Trophoblast cell (in vitro differentiated cells and primary cell): ENCODE results near the gene KCNH4.

Source experiments
- DNase-seq, 2 donors: peaks; one replicate each; pipeline ENCODE4 v3.0.0-alpha.2; 2016
- H2AFZ ChIP-seq: 2 replicates; pipeline ENCODE4 v1.6.1; 2013; ENCODE audit warnings: low read length, moderate library complexity, mild to moderate bottlenecking; ENCODE audit not compliant: insufficient read depth, poor library complexity
- H2AK5ac ChIP-seq: 2 replicates; pipeline ENCODE4 v1.6.1; 2013; ENCODE audit warnings: mild to moderate bottlenecking, low read length
- H2BK120ac ChIP-seq: 2 replicates; pipeline ENCODE4 v1.6.1; 2013; ENCODE audit warnings: low read length, mild to moderate bottlenecking, moderate library complexity; ENCODE audit not compliant: insufficient read depth, poor library complexity
- H2BK12ac ChIP-seq: 2 replicates; pipeline ENCODE4 v1.6.1; 2013; ENCODE audit warnings: mild to moderate bottlenecking, low read length, moderate library complexity
- H2BK5ac ChIP-seq: 2 replicates; pipeline ENCODE4 v1.6.1; 2013; ENCODE audit warnings: low read length, low read depth, moderate library complexity, mild to moderate bottlenecking; ENCODE audit not compliant: poor library complexity
- H3K14ac ChIP-seq: 2 replicates; pipeline ENCODE4 v1.6.1; 2013; ENCODE audit warnings: mild to moderate bottlenecking, low read length
- H3K18ac ChIP-seq: 2 replicates; pipeline ENCODE4 v1.6.1; 2013; ENCODE audit warnings: mild to moderate bottlenecking, low read length
- H3K23ac ChIP-seq: 2 replicates; pipeline ENCODE4 v1.6.1; 2013; ENCODE audit warnings: low read length
- H3K27ac ChIP-seq: 2 replicates; pipeline ENCODE4 v1.5.1; 2013; ENCODE audit warnings: low read depth, mild to moderate bottlenecking, inconsistent platforms, low read length, moderate library complexity
- H3K27me3 ChIP-seq: 2 replicates; pipeline ENCODE4 v1.6.1; 2013; ENCODE audit warnings: inconsistent platforms, mild to moderate bottlenecking, low read length, moderate library complexity; ENCODE audit not compliant: insufficient read depth
- H3K36me3 ChIP-seq, 2 experiments: 1 replicate in 1 of 2; 2 replicates in 1 of 2; pipeline ENCODE4 v1.6.1; 2013; ENCODE audit warnings: low read length in 2 of 2, mild to moderate bottlenecking in 2 of 2, moderate library complexity in 1 of 2; ENCODE audit not compliant: insufficient read depth in 2 of 2, control insufficient read depth in 1 of 2
- H3K4ac ChIP-seq: 2 replicates; pipeline ENCODE4 v1.6.1; 2013; ENCODE audit warnings: low read depth, mild to moderate bottlenecking, low read length, moderate library complexity
- H3K4me1 ChIP-seq, 2 experiments: 1 replicate in 1 of 2; 2 replicates in 1 of 2; pipeline ENCODE4 v1.6.1; 2013; ENCODE audit warnings: low read length in 2 of 2, mild to moderate bottlenecking in 2 of 2, moderate library complexity in 1 of 2; ENCODE audit not compliant: insufficient read depth in 2 of 2, control insufficient read depth in 1 of 2
- H3K4me2 ChIP-seq: 2 replicates; pipeline ENCODE4 v1.6.1; 2013; ENCODE audit warnings: inconsistent platforms, mild to moderate bottlenecking, low read length, moderate library complexity
- H3K4me3 ChIP-seq: 2 replicates; pipeline ENCODE4 v1.5.1; 2013; ENCODE audit warnings: mild to moderate bottlenecking, low read depth, low read length, inconsistent platforms
- H3K79me1 ChIP-seq: one replicate; pipeline ENCODE4 v1.6.1; 2013; ENCODE audit warnings: low read length
- H3K79me2 ChIP-seq: 2 replicates; pipeline ENCODE4 v1.6.1; 2013; ENCODE audit warnings: low read length, mild to moderate bottlenecking; ENCODE audit not compliant: control insufficient read depth, insufficient read depth, poor library complexity
- H3K9ac ChIP-seq: 2 replicates; pipeline ENCODE4 v1.6.1; 2013; ENCODE audit warnings: mild to moderate bottlenecking, low read length
- H3K9me3 ChIP-seq: 2 replicates; pipeline ENCODE4 v1.6.1; 2013; ENCODE audit warnings: low read depth, mild to moderate bottlenecking, control low read depth, inconsistent platforms, low read length; ENCODE audit not compliant: insufficient read depth
- H4K12ac ChIP-seq: 2 replicates; pipeline ENCODE4 v1.6.1; 2013; ENCODE audit warnings: low read depth, mild to moderate bottlenecking, low read length, moderate library complexity
- H4K8ac ChIP-seq: 2 replicates; pipeline ENCODE4 v1.6.1; 2013; ENCODE audit warnings: low read depth, mild to moderate bottlenecking, low read length, moderate library complexity
- H4K91ac ChIP-seq: one replicate; pipeline ENCODE4 v1.6.1; 2013; ENCODE audit warnings: low read depth, mild to moderate bottlenecking, low read length, moderate library complexity
- WGBS: extraction: QIAGEN DNeasy Blood & Tissue Kit; methylation state at CpG from one replicate; pipeline ENCODE4 v1.1.7; 2013; ENCODE audit warnings: missing lambda C conversion rate; ENCODE audit not compliant: insufficient read length, insufficient coverage; ENCODE audit errors: extremely low coverage; 5-methylcytosine and 5-hydroxymethylcytosine counted together

The KCNH4 gene

GRCh38 chr17:42117397-42118125, 63.4 kb downstream of the KCNH4 start:
- H4K8ac ChIP-seq = no peak overlapping the region
- H3K4me3 ChIP-seq = no peak overlapping the region
- no peak overlapping the region for H4K91ac ChIP-seq
- no peak overlapping the region for H3K14ac ChIP-seq
- H3K4me1 ChIP-seq = peaks cover 0 to 11% of the 10 kb centered on the region in 2 experiments
- no peaks in the 10 kb centered on the region for H3K79me2 ChIP-seq
- no peaks in the 10 kb centered on the region for H3K9me3 ChIP-seq
- H3K4me2 ChIP-seq = no peak overlapping the region
- H2AK5ac ChIP-seq = no peak overlapping the region
- no peak overlapping the region for H2AFZ ChIP-seq
- no peak overlapping the region for H2BK5ac ChIP-seq
- H3K4ac ChIP-seq = no peak overlapping the region
- H3K27me3 ChIP-seq = no peaks in the 10 kb centered on the region
- no peak overlapping the region for H2BK120ac ChIP-seq
- H4K12ac ChIP-seq = no peak overlapping the region
- no peak overlapping the region for H3K23ac ChIP-seq
- no peak for DNase-seq
- H3K9ac ChIP-seq = no peak overlapping the region
- H3K36me3 ChIP-seq = peaks cover 7 to 14% of the 10 kb centered on the region in 2 experiments
- H3K79me1 ChIP-seq = no peaks in the 10 kb centered on the region
- no peak overlapping the region for H2BK12ac ChIP-seq
- no peak overlapping the region for H3K18ac ChIP-seq
- no peak overlapping the region for H3K27ac ChIP-seq
- WGBS = no CpG with 5 or more reads among the region's 30 CpGs

- Histone ChIP-seq H3K14ac (no peak overlapping the region), H4K12ac (no peak overlapping the region), H2AK5ac (no peak overlapping the region), H2BK120ac (no peak overlapping the region), H2AFZ (no peak overlapping the region), H2BK5ac (no peak overlapping the region), H3K4me2 (no peak overlapping the region), H2BK12ac (no peak overlapping the region), H3K27me3 (no peaks in the 10 kb centered on the region), H3K36me3 (peaks cover 7 to 14% of the 10 kb centered on the region in 2 experiments), H4K8ac (no peak overlapping the region), H3K9ac (no peak overlapping the region), H3K23ac (no peak overlapping the region), H4K91ac (no peak overlapping the region), H3K79me1 (no peaks in the 10 kb centered on the region), H3K27ac (no peak overlapping the region), H3K4me1 (peaks cover 0 to 6% of the 10 kb centered on the region in 2 experiments), H3K4ac (no peak overlapping the region), H3K18ac (no peak overlapping the region), H3K9me3 (no peaks in the 10 kb centered on the region), H3K79me2 (no peaks in the 10 kb centered on the region), H3K4me3 (no peak overlapping the region)
- DNase-seq = peak; percentile 86 to 94
- WGBS = no CpG with 5 or more reads among the region's 18 CpGs
These were observed 64.1 kb downstream of the KCNH4 start for GRCh38 chr17:42116705-42117396.

GRCh38 chr17:42114118-42114517, 66.8 kb downstream of the KCNH4 start:
- Histone ChIP-seq H3K79me1 (no peaks in the 10 kb centered on the region), H2AK5ac (no peak overlapping the region), H3K4ac (no peak overlapping the region), H3K4me3 (no peak overlapping the region), H2AFZ (no peak overlapping the region), H4K91ac (no peak overlapping the region), H3K9ac (no peak overlapping the region), H3K27me3 (no peaks in the 10 kb centered on the region), H3K4me2 (no peak overlapping the region), H2BK12ac (no peak overlapping the region), H3K14ac (no peak overlapping the region), H4K12ac (no peak overlapping the region), H2BK5ac (no peak overlapping the region), H3K18ac (no peak overlapping the region), H3K36me3 (peaks cover 7 to 14% of the 10 kb centered on the region in 2 experiments), H3K4me1 (no peaks in the 10 kb centered on the region), H3K79me2 (no peaks in the 10 kb centered on the region), H3K9me3 (peaks cover 2% of the 10 kb centered on the region), H2BK120ac (no peak overlapping the region), H3K23ac (no peak overlapping the region), H4K8ac (no peak overlapping the region), H3K27ac (no peak overlapping the region)
- no peak for DNase-seq
- WGBS = no CpG with 5 or more reads among the region's 9 CpGs

GRCh38 chr17:42113293-42114069, 67.5 kb downstream of the KCNH4 start:
- no peak overlapping the region for H3K9ac ChIP-seq
- peaks cover 2% of the 10 kb centered on the region for H3K9me3 ChIP-seq
- no peak overlapping the region for H4K12ac ChIP-seq
- no peak overlapping the region for H3K18ac ChIP-seq
- no peak overlapping the region for H3K14ac ChIP-seq
- no peak overlapping the region for H3K4me3 ChIP-seq
- no CpG with 5 or more reads among the region's 28 CpGs for WGBS
- no peak overlapping the region for H4K8ac ChIP-seq
- no peak overlapping the region for H2BK120ac ChIP-seq
- H2BK12ac ChIP-seq = no peak overlapping the region
- H3K27me3 ChIP-seq = no peaks in the 10 kb centered on the region
- no peak overlapping the region for H3K27ac ChIP-seq
- no peak overlapping the region for H4K91ac ChIP-seq
- H2AK5ac ChIP-seq = no peak overlapping the region
- no peak overlapping the region for H3K23ac ChIP-seq
- H2AFZ ChIP-seq = no peak overlapping the region
- peaks cover 7 to 14% of the 10 kb centered on the region in 2 experiments for H3K36me3 ChIP-seq
- H3K4me2 ChIP-seq = no peak overlapping the region
- H3K4ac ChIP-seq = no peak overlapping the region
- no peak overlapping the region for H2BK5ac ChIP-seq
- DNase-seq = no peak
- no peaks in the 10 kb centered on the region for H3K4me1 ChIP-seq
- no peaks in the 10 kb centered on the region for H3K79me1 ChIP-seq
- no peaks in the 10 kb centered on the region for H3K79me2 ChIP-seq
